ENCODE data around the gene ATRN.
"Not testable (repeated sequence)": the region's sequence is repeated elsewhere in the genome, so short reads cannot be mapped to it uniquely, and the experiment has no call there.

Gene ATRN

GRCh38 chr20:3560578-3560977, 89.8 kb downstream of the ATRN start:
- in situ Hi-C loops (cut with MboI; ENCODE audit: low sequenced_read_pairs), result no loop called here

GRCh38 chr20:3563133-3563532, 92.3 kb downstream of the ATRN start:
- in situ Hi-C loops (cut with MboI; ENCODE audit: low sequenced_read_pairs), result no loop called here

- in situ Hi-C loops (cut with MboI; ENCODE audit: low sequenced_read_pairs), result no loop called here
Measured at GRCh38 chr20:3563548-3564177, 92.8 kb downstream of the ATRN start.

GRCh38 chr20:3565851-3566250, 95.0 kb downstream of the ATRN start:
- in situ Hi-C loops (cut with MboI; ENCODE audit: low sequenced_read_pairs), result no loop called here

- in situ Hi-C loops (cut with MboI; ENCODE audit: low sequenced_read_pairs), result no loop called here
Measured at GRCh38 chr20:3572151-3572550, 101.3 kb downstream of the ATRN start.

GRCh38 chr20:3576363-3576762, 105.5 kb downstream of the ATRN start:
- in situ Hi-C loops (cut with MboI; ENCODE audit: low sequenced_read_pairs), result no loop called here

GRCh38 chr20:3577366-3577765, 106.5 kb downstream of the ATRN start:
- in situ Hi-C loops (cut with MboI; ENCODE audit: low sequenced_read_pairs), result no loop called here

GRCh38 chr20:3580412-3580811, 109.6 kb downstream of the ATRN start:
- in situ Hi-C loops (cut with MboI; ENCODE audit: low sequenced_read_pairs), result no loop called here

GRCh38 chr20:3583765-3584164, 112.9 kb downstream of the ATRN start:
- in situ Hi-C loops (cut with MboI; ENCODE audit: low sequenced_read_pairs), result no loop called here

- in situ Hi-C loops (cut with MboI; ENCODE audit: low sequenced_read_pairs), result no loop called here
Measured at GRCh38 chr20:3586093-3586492, 115.3 kb downstream of the ATRN start.

- in situ Hi-C loops (cut with MboI; ENCODE audit: low sequenced_read_pairs), result no loop called here
Measured at GRCh38 chr20:3590164-3590563, 119.3 kb downstream of the ATRN start.

GRCh38 chr20:3592931-3593330, 122.1 kb downstream of the ATRN start:
- in situ Hi-C loops (cut with MboI; ENCODE audit: low sequenced_read_pairs), result no loop called here

- in situ Hi-C loops (cut with MboI; ENCODE audit: low sequenced_read_pairs), result no loop called here
Measured at GRCh38 chr20:3595541-3595940, 124.7 kb downstream of the ATRN start.

- in situ Hi-C loops (cut with MboI; ENCODE audit: low sequenced_read_pairs), result no loop called here
Measured at GRCh38 chr20:3603108-3603507, 132.3 kb downstream of the ATRN start.

GRCh38 chr20:3605386-3605886, 134.6 kb downstream of the ATRN start:
- in situ Hi-C loops (cut with MboI; ENCODE audit: low sequenced_read_pairs), result not testable (repeated sequence)

GRCh38 chr20:3606021-3606420, 135.2 kb downstream of the ATRN start:
- in situ Hi-C loops (cut with MboI; ENCODE audit: low sequenced_read_pairs), result no loop called here

GRCh38 chr20:3611901-3612300, 141.1 kb downstream of the ATRN start:
- in situ Hi-C loops (cut with MboI; ENCODE audit: low sequenced_read_pairs), result no loop called here

- in situ Hi-C loops (cut with MboI; ENCODE audit: low sequenced_read_pairs), result no loop called here
Measured at GRCh38 chr20:3612795-3613572, 142.2 kb downstream of the ATRN start.

GRCh38 chr20:3613821-3614440, 143.1 kb downstream of the ATRN start:
- in situ Hi-C loops (cut with MboI; ENCODE audit: low sequenced_read_pairs), result no loop called here

- in situ Hi-C loops (cut with MboI; ENCODE audit: low sequenced_read_pairs), result no loop called here
Measured at GRCh38 chr20:3614466-3614865, 143.6 kb downstream of the ATRN start.

- in situ Hi-C loops (cut with MboI; ENCODE audit: low sequenced_read_pairs), result not testable (repeated sequence)
Measured at GRCh38 chr20:3615171-3615840, 144.5 kb downstream of the ATRN start.

All from HL-60/S4 treated with phorbol 12-myristate 13-acetate at 8.2 ng/mL for 4 days and 3 days (cell line).